Measurements from ENCODE around the gene CTNNA3. TPM values are rescaled to one million over a fixed set of nuclear protein-coding genes. Genes with fewer than 3 reads are reported as not detected.

CTNNA3 gene
- total RNA-seq, 1 donor from 2014 or later, result not detected

- no peaks in the 10 kb centered on the region for H3K36me3 Mint-ChIP-seq (ENCODE audit: low read depth)
- no peak overlapping the region for H3K4me3 Mint-ChIP-seq (ENCODE audit: low read depth)
- H3K4me1 Mint-ChIP-seq (ENCODE audit: low read depth), result no peaks in the 10 kb centered on the region
- intact Hi-C loops (cut with micrococcal nuclease), result no loop called here
- DNase-seq (ENCODE audit: low spot score), result no peak
- H3K27me3 Mint-ChIP-seq (ENCODE audit: low read depth), result no peaks in the 10 kb centered on the region
- H3K27ac Mint-ChIP-seq, result no peak overlapping the region
- H3K9me3 Mint-ChIP-seq, result no peaks in the 10 kb centered on the region
Measured at GRCh38 chr10:66747451-66747850, 948.5 kb downstream of the CTNNA3 start.

- DNase-seq (ENCODE audit: low spot score), result no peak
- Mint-ChIP-seq H3K9me3 (no peaks in the 10 kb centered on the region), H3K36me3 (ENCODE audit: low read depth) (no peaks in the 10 kb centered on the region), H3K27me3 (ENCODE audit: low read depth) (no peaks in the 10 kb centered on the region), H3K4me1 (ENCODE audit: low read depth) (no peaks in the 10 kb centered on the region), H3K27ac (no peak overlapping the region), H3K4me3 (ENCODE audit: low read depth) (no peak overlapping the region)
- intact Hi-C loops (cut with micrococcal nuclease), result no loop called here
Measured at GRCh38 chr10:66746711-66747110, 949.3 kb downstream of the CTNNA3 start.

GRCh38 chr10:66746246-66746645, 949.7 kb downstream of the CTNNA3 start:
- H3K27ac Mint-ChIP-seq, result no peak overlapping the region
- DNase-seq (ENCODE audit: low spot score), result no peak
- H3K4me1 Mint-ChIP-seq (ENCODE audit: low read depth), result no peaks in the 10 kb centered on the region
- intact Hi-C loops (cut with micrococcal nuclease), result no loop called here
- H3K36me3 Mint-ChIP-seq (ENCODE audit: low read depth), result no peaks in the 10 kb centered on the region
- H3K9me3 Mint-ChIP-seq, result no peaks in the 10 kb centered on the region
- H3K4me3 Mint-ChIP-seq (ENCODE audit: low read depth), result no peak overlapping the region
- no peaks in the 10 kb centered on the region for H3K27me3 Mint-ChIP-seq (ENCODE audit: low read depth)

GRCh38 chr10:66744915-66745314, 951.1 kb downstream of the CTNNA3 start:
- Mint-ChIP-seq H3K36me3 (ENCODE audit: low read depth) (no peaks in the 10 kb centered on the region), H3K27me3 (ENCODE audit: low read depth) (no peaks in the 10 kb centered on the region), H3K4me3 (ENCODE audit: low read depth) (no peak overlapping the region), H3K9me3 (no peaks in the 10 kb centered on the region), H3K4me1 (ENCODE audit: low read depth) (no peaks in the 10 kb centered on the region), H3K27ac (no peak overlapping the region)
- DNase-seq (ENCODE audit: low spot score), result no peak
- intact Hi-C loops (cut with micrococcal nuclease), result no loop called here

- Mint-ChIP-seq H3K27me3 (ENCODE audit: low read depth) (no peaks in the 10 kb centered on the region), H3K4me1 (ENCODE audit: low read depth) (no peaks in the 10 kb centered on the region), H3K4me3 (ENCODE audit: low read depth) (no peak overlapping the region), H3K27ac (no peak overlapping the region), H3K36me3 (ENCODE audit: low read depth) (no peaks in the 10 kb centered on the region), H3K9me3 (peaks cover 3% of the 10 kb centered on the region)
- intact Hi-C loops (cut with micrococcal nuclease), result no loop called here
- no peak for DNase-seq (ENCODE audit: low spot score)
Measured at GRCh38 chr10:66737241-66737640, 958.8 kb downstream of the CTNNA3 start.

GRCh38 chr10:66723608-66724400, 972.2 kb downstream of the CTNNA3 start:
- H3K4me3 Mint-ChIP-seq (ENCODE audit: low read depth), result no peak overlapping the region
- intact Hi-C loops (cut with micrococcal nuclease), result no loop called here
- H3K27ac Mint-ChIP-seq, result no peak overlapping the region
- no peaks in the 10 kb centered on the region for H3K36me3 Mint-ChIP-seq (ENCODE audit: low read depth)
- no peaks in the 10 kb centered on the region for H3K4me1 Mint-ChIP-seq (ENCODE audit: low read depth)
- peaks cover under 1% of the 10 kb centered on the region for H3K9me3 Mint-ChIP-seq
- no peaks in the 10 kb centered on the region for H3K27me3 Mint-ChIP-seq (ENCODE audit: low read depth)
- DNase-seq (ENCODE audit: low spot score), result no peak

GRCh38 chr10:66719483-66719882, 976.5 kb downstream of the CTNNA3 start:
- H3K36me3 Mint-ChIP-seq (ENCODE audit: low read depth), result no peaks in the 10 kb centered on the region
- H3K4me1 Mint-ChIP-seq (ENCODE audit: low read depth), result no peaks in the 10 kb centered on the region
- intact Hi-C loops (cut with micrococcal nuclease), result no loop called here
- no peak for DNase-seq (ENCODE audit: low spot score)
- H3K4me3 Mint-ChIP-seq (ENCODE audit: low read depth), result no peak overlapping the region
- H3K27me3 Mint-ChIP-seq (ENCODE audit: low read depth), result no peaks in the 10 kb centered on the region
- H3K27ac Mint-ChIP-seq, result no peak overlapping the region
- no peaks in the 10 kb centered on the region for H3K9me3 Mint-ChIP-seq

GRCh38 chr10:66717231-66717981, 978.6 kb downstream of the CTNNA3 start:
- no peaks in the 10 kb centered on the region for H3K36me3 Mint-ChIP-seq (ENCODE audit: low read depth)
- H3K4me1 Mint-ChIP-seq (ENCODE audit: low read depth), result no peaks in the 10 kb centered on the region
- no peak for DNase-seq (ENCODE audit: low spot score)
- H3K27ac Mint-ChIP-seq, result no peak overlapping the region
- no peaks in the 10 kb centered on the region for H3K27me3 Mint-ChIP-seq (ENCODE audit: low read depth)
- intact Hi-C loops (cut with micrococcal nuclease), result no loop called here
- no peak overlapping the region for H3K4me3 Mint-ChIP-seq (ENCODE audit: low read depth)
- no peaks in the 10 kb centered on the region for H3K9me3 Mint-ChIP-seq

- Mint-ChIP-seq H3K9me3 (no peaks in the 10 kb centered on the region), H3K4me3 (ENCODE audit: low read depth) (no peak overlapping the region), H3K27ac (no peak overlapping the region), H3K36me3 (ENCODE audit: low read depth) (no peaks in the 10 kb centered on the region), H3K27me3 (ENCODE audit: low read depth) (no peaks in the 10 kb centered on the region), H3K4me1 (ENCODE audit: low read depth) (no peaks in the 10 kb centered on the region)
- intact Hi-C loops (cut with micrococcal nuclease), result no loop called here
- DNase-seq (ENCODE audit: low spot score), result no peak
Measured at GRCh38 chr10:66714741-66715140, 981.3 kb downstream of the CTNNA3 start.

- intact Hi-C loops (cut with micrococcal nuclease), result no loop called here
- Mint-ChIP-seq H3K9me3 (no peaks in the 10 kb centered on the region), H3K4me3 (ENCODE audit: low read depth) (no peak overlapping the region), H3K27me3 (ENCODE audit: low read depth) (no peaks in the 10 kb centered on the region), H3K27ac (no peak overlapping the region), H3K4me1 (ENCODE audit: low read depth) (no peaks in the 10 kb centered on the region), H3K36me3 (ENCODE audit: low read depth) (no peaks in the 10 kb centered on the region)
- no peak for DNase-seq (ENCODE audit: low spot score)
Measured at GRCh38 chr10:66713387-66713786, 982.6 kb downstream of the CTNNA3 start.

GRCh38 chr10:66698069-66698468, 997.9 kb downstream of the CTNNA3 start:
- no peaks in the 10 kb centered on the region for H3K4me1 Mint-ChIP-seq (ENCODE audit: low read depth)
- H3K27ac Mint-ChIP-seq, result no peak overlapping the region

GRCh38 chr10:66695046-66695445, 1000.9 kb downstream of the CTNNA3 start:
- no peaks in the 10 kb centered on the region for H3K27me3 Mint-ChIP-seq (ENCODE audit: low read depth)
- no peak for DNase-seq (ENCODE audit: low spot score)
- no peaks in the 10 kb centered on the region for H3K36me3 Mint-ChIP-seq (ENCODE audit: low read depth)
- no peaks in the 10 kb centered on the region for H3K4me1 Mint-ChIP-seq (ENCODE audit: low read depth)
- H3K27ac Mint-ChIP-seq, result no peak overlapping the region
- no peaks in the 10 kb centered on the region for H3K9me3 Mint-ChIP-seq
- intact Hi-C loops (cut with micrococcal nuclease), result no loop called here
- H3K4me3 Mint-ChIP-seq (ENCODE audit: low read depth), result no peak overlapping the region

More at GRCh38 chr10:66698069-66698468, 997.9 kb downstream of the CTNNA3 start:
- H3K4me3 Mint-ChIP-seq (ENCODE audit: low read depth), result no peak overlapping the region
- H3K36me3 Mint-ChIP-seq (ENCODE audit: low read depth), result no peaks in the 10 kb centered on the region
- H3K27me3 Mint-ChIP-seq (ENCODE audit: low read depth), result no peaks in the 10 kb centered on the region
- no peaks in the 10 kb centered on the region for H3K9me3 Mint-ChIP-seq
- intact Hi-C loops (cut with micrococcal nuclease), result no loop called here
- DNase-seq (ENCODE audit: low spot score), result no peak

GRCh38 chr10:66684581-66684980, 1011.4 kb downstream of the CTNNA3 start:
- H3K9me3 Mint-ChIP-seq, result peaks cover 9% of the 10 kb centered on the region
- no peak overlapping the region for H3K4me3 Mint-ChIP-seq (ENCODE audit: low read depth)
- intact Hi-C loops (cut with micrococcal nuclease), result no loop called here
- H3K27ac Mint-ChIP-seq, result no peak overlapping the region
- no peaks in the 10 kb centered on the region for H3K36me3 Mint-ChIP-seq (ENCODE audit: low read depth)
- no peaks in the 10 kb centered on the region for H3K27me3 Mint-ChIP-seq (ENCODE audit: low read depth)
- no peak for DNase-seq (ENCODE audit: low spot score)
- H3K4me1 Mint-ChIP-seq (ENCODE audit: low read depth), result no peaks in the 10 kb centered on the region
